Measurements from ENCODE around the gene KLF6. TPM values are rescaled to one million over a fixed set of nuclear protein-coding genes. Genes with fewer than 3 reads are reported as not detected.

Gene KLF6
- total and polyA plus RNA-seq, 8 donors, result 66.0 to 217 (median 112) TPM

- Histone ChIP-seq H3K27me3 (no peaks in the 10 kb centered on the region), H3K4me1 (peaks cover 0 to 28% of the 10 kb centered on the region in 2 donors), H3K36me3 (no peaks in the 10 kb centered on the region), H3K9me3 (no peaks in the 10 kb centered on the region), H3K27ac (peak overlapping the region in 1 of 2 donors; percentile 14), H3K4me3 (no peak overlapping the region)
- peak in 2 of 4 donors; percentile 26 to 55 for DNase-seq
- ATAC-seq, result peak; percentile 21
- no peak for TF ChIP-seq CTCF (IDR thresholded peaks at IDR 0.05)
- intact Hi-C loops (cut with DNase I), result no loop called here
Measured at GRCh38 chr10:3747248-3747960, 37.6 kb downstream of the KLF6 start.

- Histone ChIP-seq H3K9me3 (no peaks in the 10 kb centered on the region), H3K4me1 (peaks cover 0 to 28% of the 10 kb centered on the region in 2 donors), H3K36me3 (no peaks in the 10 kb centered on the region), H3K27ac (peak overlapping the region in 1 of 2 donors; percentile 14), H3K4me3 (no peak overlapping the region), H3K27me3 (no peaks in the 10 kb centered on the region)
- DNase-seq (no peak), ATAC-seq (no peak)
- no peak for TF ChIP-seq CTCF (IDR thresholded peaks at IDR 0.05)
- intact Hi-C loops (cut with DNase I), result no loop called here
Measured at GRCh38 chr10:3746634-3747033, 38.4 kb downstream of the KLF6 start.

- ATAC-seq, result no peak
Measured at GRCh38 chr10:3745521-3745920, 39.5 kb downstream of the KLF6 start.

GRCh38 chr10:3741688-3742461, 43.1 kb downstream of the KLF6 start:
- H3K4me3 ChIP-seq, result no peak overlapping the region
- no peak for ATAC-seq
- intact Hi-C loops (cut with DNase I), result no loop called here

More at GRCh38 chr10:3745521-3745920, 39.5 kb downstream of the KLF6 start:
- Histone ChIP-seq H3K9me3 (no peaks in the 10 kb centered on the region), H3K4me1 (peaks cover 0 to 27% of the 10 kb centered on the region in 2 donors), H3K4me3 (no peak overlapping the region), H3K27me3 (no peaks in the 10 kb centered on the region), H3K27ac (no peak overlapping the region), H3K36me3 (no peaks in the 10 kb centered on the region)
- TF ChIP-seq CTCF (IDR thresholded peaks at IDR 0.05), result no peak
- intact Hi-C loops (cut with DNase I), result no loop called here
- no peak for DNase-seq

More at GRCh38 chr10:3741688-3742461, 43.1 kb downstream of the KLF6 start:
- DNase-seq, result no peak
- Histone ChIP-seq H3K36me3 (no peaks in the 10 kb centered on the region), H3K27me3 (no peaks in the 10 kb centered on the region), H3K9me3 (no peaks in the 10 kb centered on the region), H3K27ac (peak overlapping the region; percentile 43 to 64), H3K4me1 (peaks cover 0 to 14% of the 10 kb centered on the region in 2 donors)
- no peak for TF ChIP-seq CTCF (IDR thresholded peaks at IDR 0.05)

All from left lung (tissue), 10 donors.